Fibroblast of villous mesenchyme (primary cell): ENCODE measurements around the gene AIG1. TPM values are rescaled to one million over a fixed set of nuclear protein-coding genes. Genes with fewer than 3 reads are reported as not detected.

Experiments used
- DNase-seq: peaks from one replicate; pipeline ENCODE4 v3.0.0-alpha.2; 2010; ENCODE audit warnings: low read depth
- H3K4me3 ChIP-seq: 2 replicates; pipeline ENCODE4 v1.5.1; 2011; ENCODE audit warnings: low read depth, mild to moderate bottlenecking, low read length
- CTCF ChIP-seq: IDR thresholded peaks from 2 replicates; pipeline ENCODE4 v1.5.1; 2012; ENCODE audit warnings: low read depth, mild to moderate bottlenecking, low read length; ENCODE audit not compliant: insufficient read depth
- total RNA-seq: library from RNA; depleted of rRNA; stranded (reverse); fragments of >200 nt; gene quantifications from 2 replicates; pipeline ENCODE4 v1.2.3, GENCODE V29; 2012

AIG1 gene
- total RNA-seq, 1 donor, result 44.9 TPM

DNA sequence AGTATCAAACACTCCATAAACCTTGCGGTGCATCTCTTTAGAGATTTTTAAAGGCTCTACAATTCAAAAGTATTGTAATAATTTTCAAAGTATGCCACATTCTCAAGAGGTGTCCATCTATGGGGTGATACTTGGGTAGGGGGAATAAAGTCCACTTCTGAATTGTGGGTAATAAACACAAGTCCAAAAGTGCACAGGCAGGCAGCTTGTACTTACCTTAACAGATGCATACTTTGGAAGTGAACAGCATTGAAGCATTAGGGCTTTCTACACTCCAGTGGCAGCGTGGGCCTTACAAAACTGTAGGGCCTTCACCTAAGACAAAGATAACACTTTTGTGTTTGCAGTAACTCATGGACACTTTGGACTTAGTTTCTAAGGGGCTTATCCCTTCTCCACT is 58.6 kb downstream of the AIG1 start:
- TF ChIP-seq CTCF, result no peak
- no peak overlapping the region for H3K4me3 ChIP-seq
- no peak for DNase-seq

GRCh38 chr6:143123081-143123480 is 62.4 kb downstream of the AIG1 start:
- no peak overlapping the region for H3K4me3 ChIP-seq
- no peak for DNase-seq
- no peak for TF ChIP-seq CTCF

DNA sequence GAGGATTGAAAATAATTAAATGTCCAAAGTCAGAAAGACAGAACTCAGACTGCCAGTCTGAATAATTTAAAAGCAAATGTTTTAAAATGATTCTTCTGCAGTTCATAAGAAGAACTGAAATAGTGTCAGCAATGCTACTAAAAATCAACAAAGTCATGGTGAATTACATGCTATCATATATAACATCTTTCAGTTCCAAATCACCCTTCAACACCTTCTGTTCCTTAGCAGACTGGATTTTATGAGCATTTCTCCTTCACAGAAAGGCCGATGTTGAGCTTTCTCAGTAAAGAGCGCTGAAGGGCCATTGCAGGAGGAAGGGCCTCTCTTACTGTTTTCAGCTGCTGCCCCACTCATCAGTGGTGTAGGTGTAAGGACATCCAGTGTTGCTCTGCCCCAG is 63.3 kb downstream of the AIG1 start:
- no peak for TF ChIP-seq CTCF
- DNase-seq, result no peak
- H3K4me3 ChIP-seq, result no peak overlapping the region

DNA sequence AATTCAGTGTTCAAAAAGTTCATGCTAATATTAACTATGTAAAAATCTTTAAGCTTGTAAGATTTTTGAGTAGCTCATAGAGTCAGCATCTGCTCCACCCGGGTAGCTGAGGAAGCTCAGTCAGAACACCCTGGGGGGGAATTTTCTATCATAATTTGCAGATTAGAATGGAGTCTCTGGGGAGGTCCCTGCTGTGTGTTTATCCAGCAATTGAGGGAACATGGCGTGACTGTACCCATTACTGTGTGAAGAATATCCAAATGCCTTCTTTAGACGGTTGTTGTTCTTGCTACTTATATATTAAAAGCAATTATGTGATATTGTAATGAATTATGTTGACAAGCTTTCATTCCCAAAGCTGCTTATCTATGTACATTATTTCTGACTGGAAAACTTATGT is 64.8 kb downstream of the AIG1 start:
- no peak for TF ChIP-seq CTCF
- DNase-seq, result no peak
- H3K4me3 ChIP-seq, result no peak overlapping the region

- no peak for TF ChIP-seq CTCF
- H3K4me3 ChIP-seq, result no peak overlapping the region
- DNase-seq, result no peak
These were observed 65.3 kb downstream of the AIG1 start for GRCh38 chr6:143125864-143126573.

- DNase-seq, result no peak
- TF ChIP-seq CTCF, result no peak
- H3K4me3 ChIP-seq, result no peak overlapping the region
These were observed 65.9 kb downstream of the AIG1 start for GRCh38 chr6:143126574-143126941.
